Measurements from ENCODE around the gene ERRFI1.
A peak's percentile ranks its signal among the peaks of the same experiment; 100 is the strongest.

Gene ERRFI1

DNA sequence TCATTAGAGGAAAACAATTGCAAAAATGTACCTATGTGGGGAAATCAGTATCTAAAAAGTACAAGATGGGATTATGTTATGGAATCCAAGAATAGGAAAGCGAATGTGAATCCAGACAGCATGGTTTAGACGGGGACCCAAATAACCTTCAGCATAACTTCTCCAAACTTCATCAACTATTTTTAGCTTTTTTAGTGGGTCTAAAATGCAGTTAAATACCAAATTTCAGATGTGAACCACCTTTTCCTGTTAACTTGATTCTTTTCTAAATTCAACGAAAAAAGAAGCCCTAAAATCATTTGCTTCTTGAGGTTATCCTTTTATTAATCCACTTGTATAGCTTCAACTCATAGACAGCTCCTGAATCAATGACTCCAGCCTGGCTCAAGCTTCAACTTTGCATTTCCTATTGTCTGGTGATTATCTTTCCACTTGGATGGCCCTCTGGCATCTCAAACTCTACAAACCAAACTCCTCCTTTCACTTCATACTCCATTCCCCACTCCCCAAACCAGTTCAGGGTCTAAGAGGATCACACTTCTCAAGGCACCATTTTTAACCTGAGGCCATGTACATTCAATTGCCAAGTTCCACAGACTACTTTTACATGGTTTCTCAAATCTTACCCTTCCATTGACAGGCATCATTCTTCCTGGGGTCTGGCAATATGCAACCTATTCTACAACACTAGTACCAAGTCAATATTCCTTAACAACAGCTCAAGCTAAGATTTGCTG, 7.4 kb downstream of the ERRFI1 start:
- no peak for DNase-seq

DNA sequence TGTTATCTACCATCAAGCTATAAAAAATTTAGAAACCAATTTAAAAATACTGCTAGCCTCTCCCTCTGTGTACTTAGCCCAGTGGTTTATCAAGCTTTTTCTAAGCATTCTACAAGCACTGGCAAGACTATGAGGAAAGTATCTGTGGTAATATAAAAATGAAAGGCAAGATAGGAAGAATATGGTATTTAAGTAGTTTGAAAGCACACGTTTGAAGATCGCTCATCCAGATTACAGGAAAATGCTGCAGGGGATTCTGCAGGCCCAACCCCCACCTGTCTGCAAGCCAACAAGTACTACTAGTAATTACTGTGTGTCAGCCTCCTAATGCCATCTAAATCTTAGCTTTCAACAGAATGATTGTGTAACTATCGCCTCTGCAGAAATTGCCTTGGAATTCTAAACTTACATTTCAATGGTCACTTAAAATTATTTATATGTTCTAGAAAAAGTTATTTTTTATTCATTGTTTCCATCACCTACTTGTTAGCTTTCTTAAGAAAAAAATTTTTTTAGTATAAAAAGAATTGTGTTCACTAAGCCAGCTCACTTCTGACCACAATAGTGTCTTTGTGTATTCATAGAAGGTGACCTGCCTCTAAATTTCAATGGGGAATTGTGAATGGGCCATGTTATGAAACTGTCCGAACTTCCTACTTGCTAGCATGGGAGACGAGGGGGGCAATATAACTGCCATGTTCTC, 8.5 kb downstream of the ERRFI1 start:
- no peak for DNase-seq

DNA sequence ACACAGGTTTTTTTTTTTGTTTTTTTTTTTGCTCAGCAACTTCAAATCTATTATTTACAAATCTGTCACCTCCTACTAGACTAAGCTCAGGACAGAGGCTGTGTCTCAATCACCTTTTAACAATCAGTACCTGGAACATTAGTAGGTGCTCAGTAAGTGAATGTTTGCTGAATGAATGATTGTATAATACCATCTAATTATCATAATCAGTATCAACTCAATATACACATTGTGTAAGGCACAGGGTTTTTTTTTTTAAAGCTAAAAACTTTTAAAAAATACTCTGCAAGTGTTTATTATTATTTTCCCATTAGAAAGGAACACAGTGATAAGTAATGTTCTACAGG, 9.2 kb downstream of the ERRFI1 start:
- DNase-seq = no peak

- DNase-seq = no peak
Observed at GRCh38 chr1:8016210-8016894, 9.8 kb downstream of the ERRFI1 start.

DNA sequence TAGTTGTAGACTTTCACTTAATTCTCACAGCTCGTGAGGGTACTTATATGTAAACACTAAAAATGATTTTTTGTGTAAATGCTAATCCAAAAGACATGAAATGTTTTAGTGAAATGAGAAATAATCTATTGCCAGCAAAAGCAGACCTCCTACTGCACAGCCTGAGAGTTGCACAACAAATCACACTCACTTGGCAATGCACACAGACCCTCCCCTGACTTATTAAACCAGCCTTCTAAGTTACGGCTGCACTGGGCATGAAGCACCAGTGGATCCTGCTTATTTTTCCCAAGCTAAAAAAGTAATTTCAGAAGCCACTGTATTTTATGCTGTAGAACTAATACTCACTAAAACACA, 10.3 kb downstream of the ERRFI1 start:
- no peak for DNase-seq

- DNase-seq = peak; percentile 51
Observed at GRCh38 chr1:8015036-8015808, 10.9 kb downstream of the ERRFI1 start.

- DNase-seq = no peak
Observed at GRCh38 chr1:8014381-8014988, 11.6 kb downstream of the ERRFI1 start.

- no peak for DNase-seq
Observed at GRCh38 chr1:8013800-8014199, 12.3 kb downstream of the ERRFI1 start.

DNA sequence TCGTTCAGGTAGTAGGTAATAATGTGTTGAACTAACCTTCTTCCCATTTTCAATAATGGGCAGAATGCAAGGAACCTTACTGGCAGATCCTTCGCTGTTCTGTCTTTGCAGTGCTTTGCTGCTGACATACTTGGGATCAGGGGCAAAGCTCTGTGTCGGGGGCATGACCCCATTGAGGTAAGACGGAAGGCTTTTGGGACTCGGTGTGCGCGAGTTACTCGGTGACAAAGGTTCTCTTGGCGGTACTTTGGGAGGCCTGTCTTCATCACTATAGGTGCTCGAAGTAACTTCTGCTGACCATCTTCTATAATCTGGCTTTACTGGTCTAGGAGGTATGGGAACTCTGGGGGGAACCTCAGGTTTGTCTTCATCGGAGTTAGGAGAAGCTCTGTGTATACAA, 12.7 kb downstream of the ERRFI1 start:
- no peak for DNase-seq

DNA sequence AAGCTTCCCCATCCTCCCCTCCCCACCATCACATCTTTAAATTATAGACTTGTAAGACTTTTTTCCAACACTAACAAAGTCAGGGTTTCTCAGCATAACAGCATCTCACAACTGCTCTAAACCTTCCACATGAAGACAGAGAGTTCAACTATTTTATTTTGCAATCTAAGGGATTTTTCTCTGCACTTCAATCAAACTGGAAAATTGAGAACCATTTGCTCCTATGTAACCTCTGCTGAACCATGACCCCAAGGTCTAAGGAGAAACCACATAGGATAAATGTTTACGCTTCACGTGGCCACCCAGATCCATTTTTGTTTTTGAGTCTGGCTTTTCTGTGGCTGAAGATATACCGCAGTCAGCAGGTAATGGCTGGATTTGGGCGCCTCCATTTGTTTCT, 13.2 kb downstream of the ERRFI1 start:
- DNase-seq = no peak

GRCh38 chr1:8011923-8012858, 13.9 kb downstream of the ERRFI1 start:
- DNase-seq = no peak

DNA sequence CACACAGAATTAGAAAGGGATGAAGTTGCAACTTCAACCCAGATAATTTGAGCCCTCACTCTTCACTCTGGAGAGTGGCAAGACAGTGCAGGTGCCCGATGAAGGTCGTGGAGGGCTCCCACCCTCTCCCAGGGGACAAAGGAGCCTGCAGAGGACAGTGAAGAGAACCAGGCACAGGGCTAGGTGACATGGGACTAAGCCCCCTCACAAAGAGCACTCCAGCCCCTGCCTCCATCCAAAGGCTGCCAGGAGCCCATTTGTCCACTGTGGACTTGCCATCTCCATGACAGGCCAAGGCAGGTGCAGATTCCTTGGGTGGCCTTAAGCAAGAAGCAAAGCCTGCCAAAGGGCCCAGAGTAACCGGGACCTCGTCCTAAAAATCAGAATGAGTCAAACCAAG, 15.1 kb downstream of the ERRFI1 start:
- DNase-seq = no peak

DNA sequence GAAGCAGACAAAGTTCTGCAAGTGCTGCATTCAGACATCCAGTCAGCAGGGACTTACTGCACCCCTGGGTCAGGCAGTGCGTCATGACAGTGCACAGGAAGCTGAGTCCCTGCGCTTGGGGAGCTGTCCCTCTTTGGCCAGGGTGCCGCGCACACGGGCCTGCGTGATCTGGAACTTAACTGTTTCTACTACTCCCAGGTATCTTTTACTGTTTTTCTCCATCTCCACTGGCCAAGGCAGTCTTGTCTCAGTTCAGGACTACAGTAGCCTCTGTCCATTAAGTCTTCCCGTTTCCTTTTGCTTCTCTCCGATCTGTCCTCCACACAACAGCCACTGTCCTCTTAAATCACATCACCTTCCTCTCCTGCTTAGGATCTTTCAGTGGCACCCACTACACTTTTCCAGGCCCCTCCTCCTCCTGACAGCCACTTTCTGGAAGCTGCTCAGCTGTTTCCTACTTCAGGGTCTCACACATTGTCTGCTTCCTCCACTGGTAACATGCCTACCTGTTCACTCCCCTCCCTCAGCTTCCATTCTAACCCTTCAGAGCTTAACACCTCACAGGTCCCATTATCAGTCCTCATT, 15.9 kb downstream of the ERRFI1 start:
- no peak for DNase-seq

- no peak for DNase-seq
Observed at GRCh38 chr1:8009043-8010002, 16.8 kb downstream of the ERRFI1 start.

DNA sequence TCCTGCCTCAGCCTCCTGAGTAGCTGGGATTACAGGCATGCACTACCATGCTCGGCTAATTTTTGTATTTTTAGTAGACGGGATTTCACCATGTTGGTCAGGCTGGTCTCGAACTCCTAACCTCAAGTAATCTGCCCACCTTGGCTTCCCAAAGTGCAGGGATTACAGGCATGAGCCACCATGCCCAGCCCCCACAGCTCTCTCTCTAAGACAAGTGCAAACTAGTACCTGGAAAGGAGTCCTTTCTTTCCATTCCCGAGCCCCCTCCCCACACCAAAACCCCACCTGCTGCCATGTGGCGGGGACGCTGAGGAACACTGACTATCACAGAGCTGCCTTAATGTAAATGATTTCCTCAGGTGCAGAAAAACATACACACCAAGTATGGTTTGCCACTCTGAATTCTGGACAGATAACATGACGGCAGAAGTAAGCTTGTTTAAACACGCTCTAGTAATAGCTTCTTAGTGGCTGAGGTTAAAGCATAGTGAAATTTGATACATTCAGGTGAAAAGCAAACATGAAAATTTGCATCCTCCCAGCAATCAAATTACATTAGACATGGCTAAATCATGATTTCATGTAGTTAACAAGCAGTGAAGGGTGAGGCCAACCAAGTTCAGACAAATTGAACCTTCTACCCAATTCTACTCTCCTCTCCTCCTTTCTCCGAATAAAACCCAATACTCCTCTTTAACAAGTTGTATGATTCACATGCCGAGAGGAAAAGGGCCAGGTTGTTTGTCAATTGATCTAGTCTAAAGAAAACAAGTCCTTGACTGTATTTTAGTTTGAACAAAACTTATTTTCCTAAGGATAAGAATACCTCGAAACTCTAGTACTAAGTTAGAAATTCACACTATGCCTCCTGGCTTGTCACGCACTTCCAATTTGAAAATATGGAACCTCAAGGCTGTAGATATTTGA, 19.8 kb downstream of the ERRFI1 start:
- no peak for DNase-seq

GRCh38 chr1:8004803-8005573, 21.1 kb downstream of the ERRFI1 start:
- DNase-seq = no peak

DNA sequence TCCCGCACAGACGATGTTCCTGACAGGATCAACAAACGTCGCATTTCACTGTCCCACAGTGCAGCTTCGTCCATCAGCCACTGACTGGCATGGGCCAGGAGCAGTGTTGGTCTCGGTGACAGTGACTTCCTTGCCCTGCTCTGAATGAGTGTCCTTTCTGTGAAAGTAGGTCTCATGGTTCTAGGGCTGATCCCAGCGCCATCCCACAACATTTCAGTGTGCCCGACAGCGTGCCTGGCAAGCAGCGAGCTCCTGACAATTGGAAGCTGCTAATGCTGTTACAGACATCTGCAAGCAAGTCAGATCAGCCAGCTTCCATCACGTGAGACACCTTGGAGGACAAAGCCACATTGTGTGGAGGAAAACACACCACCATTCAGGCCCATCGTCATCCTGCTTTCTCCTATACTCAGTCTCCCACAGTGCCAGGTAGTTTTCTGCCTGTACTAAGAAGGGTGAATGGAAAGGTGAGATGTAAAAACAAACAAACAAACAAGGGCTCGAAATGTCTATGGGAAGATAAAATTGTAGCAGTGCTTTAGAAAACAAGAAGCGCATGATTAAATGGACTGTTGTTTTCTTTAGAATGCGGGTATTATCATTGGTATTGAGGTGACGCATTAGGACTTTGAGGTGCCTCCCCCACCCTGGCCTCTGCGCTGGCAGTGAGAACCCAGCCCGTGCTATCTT, 21.9 kb downstream of the ERRFI1 start:
- no peak for DNase-seq
